Measurements from ENCODE around the gene BOC.

Gene BOC

DNA sequence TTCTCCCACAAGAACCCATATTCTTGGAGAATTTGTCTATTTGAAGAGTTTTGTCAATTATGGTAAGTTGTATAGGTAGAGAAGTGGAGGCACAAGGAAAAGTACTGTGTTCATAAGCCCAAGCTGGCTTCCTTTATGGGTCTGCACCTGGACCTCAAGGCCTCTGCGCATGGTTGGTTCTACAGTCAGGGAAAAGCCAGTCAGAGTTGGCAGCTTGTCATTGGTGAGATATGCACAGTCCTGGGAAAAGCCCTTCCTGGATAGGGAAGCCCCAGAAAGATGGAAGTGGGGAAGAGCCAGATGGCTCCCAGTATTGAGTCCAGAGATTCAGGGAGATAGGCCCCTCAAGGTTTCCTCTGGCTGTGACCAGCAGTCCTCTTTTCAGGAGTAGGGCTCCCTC, 15.8 kb downstream of the BOC start:
- DNase-seq (ENCODE audit: low read depth in 1 of 2, low spot score in 1 of 2): no peak
- H3K4me3 ChIP-seq (replicated peaks; ENCODE audit: insufficient read depth, low read length): no peak overlapping the region
- H3K27me3 ChIP-seq (ENCODE audit: insufficient read depth, poor library complexity, severe bottlenecking): peaks cover 3% of the 10 kb centered on the region
- TF ChIP-seq GABPA (IDR thresholded peaks at IDR 0.05; ENCODE audit: low read depth): no peak
- TF ChIP-seq, protein P1, sequence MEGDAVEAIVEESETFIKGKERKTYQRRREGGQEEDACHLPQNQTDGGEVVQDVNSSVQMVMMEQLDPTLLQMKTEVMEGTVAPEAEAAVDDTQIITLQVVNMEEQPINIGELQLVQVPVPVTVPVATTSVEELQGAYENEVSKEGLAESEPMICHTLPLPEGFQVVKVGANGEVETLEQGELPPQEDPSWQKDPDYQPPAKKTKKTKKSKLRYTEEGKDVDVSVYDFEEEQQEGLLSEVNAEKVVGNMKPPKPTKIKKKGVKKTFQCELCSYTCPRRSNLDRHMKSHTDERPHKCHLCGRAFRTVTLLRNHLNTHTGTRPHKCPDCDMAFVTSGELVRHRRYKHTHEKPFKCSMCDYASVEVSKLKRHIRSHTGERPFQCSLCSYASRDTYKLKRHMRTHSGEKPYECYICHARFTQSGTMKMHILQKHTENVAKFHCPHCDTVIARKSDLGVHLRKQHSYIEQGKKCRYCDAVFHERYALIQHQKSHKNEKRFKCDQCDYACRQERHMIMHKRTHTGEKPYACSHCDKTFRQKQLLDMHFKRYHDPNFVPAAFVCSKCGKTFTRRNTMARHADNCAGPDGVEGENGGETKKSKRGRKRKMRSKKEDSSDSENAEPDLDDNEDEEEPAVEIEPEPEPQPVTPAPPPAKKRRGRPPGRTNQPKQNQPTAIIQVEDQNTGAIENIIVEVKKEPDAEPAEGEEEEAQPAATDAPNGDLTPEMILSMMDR (IDR thresholded peaks at IDR 0.05; ENCODE audit: insufficient read depth, low read length): no peak
- TF ChIP-seq POLR2AphosphoS5 (IDR thresholded peaks at IDR 0.05; ENCODE audit: low read depth): no peak
- no peak for TF ChIP-seq SPI1 (IDR thresholded peaks at IDR 0.05; ENCODE audit: borderline replicate concordance, low read depth)
- TF ChIP-seq, protein P2, sequence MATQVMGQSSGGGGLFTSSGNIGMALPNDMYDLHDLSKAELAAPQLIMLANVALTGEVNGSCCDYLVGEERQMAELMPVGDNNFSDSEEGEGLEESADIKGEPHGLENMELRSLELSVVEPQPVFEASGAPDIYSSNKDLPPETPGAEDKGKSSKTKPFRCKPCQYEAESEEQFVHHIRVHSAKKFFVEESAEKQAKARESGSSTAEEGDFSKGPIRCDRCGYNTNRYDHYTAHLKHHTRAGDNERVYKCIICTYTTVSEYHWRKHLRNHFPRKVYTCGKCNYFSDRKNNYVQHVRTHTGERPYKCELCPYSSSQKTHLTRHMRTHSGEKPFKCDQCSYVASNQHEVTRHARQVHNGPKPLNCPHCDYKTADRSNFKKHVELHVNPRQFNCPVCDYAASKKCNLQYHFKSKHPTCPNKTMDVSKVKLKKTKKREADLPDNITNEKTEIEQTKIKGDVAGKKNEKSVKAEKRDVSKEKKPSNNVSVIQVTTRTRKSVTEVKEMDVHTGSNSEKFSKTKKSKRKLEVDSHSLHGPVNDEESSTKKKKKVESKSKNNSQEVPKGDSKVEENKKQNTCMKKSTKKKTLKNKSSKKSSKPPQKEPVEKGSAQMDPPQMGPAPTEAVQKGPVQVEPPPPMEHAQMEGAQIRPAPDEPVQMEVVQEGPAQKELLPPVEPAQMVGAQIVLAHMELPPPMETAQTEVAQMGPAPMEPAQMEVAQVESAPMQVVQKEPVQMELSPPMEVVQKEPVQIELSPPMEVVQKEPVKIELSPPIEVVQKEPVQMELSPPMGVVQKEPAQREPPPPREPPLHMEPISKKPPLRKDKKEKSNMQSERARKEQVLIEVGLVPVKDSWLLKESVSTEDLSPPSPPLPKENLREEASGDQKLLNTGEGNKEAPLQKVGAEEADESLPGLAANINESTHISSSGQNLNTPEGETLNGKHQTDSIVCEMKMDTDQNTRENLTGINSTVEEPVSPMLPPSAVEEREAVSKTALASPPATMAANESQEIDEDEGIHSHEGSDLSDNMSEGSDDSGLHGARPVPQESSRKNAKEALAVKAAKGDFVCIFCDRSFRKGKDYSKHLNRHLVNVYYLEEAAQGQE (IDR thresholded peaks at IDR 0.05; ENCODE audit: insufficient replicate concordance, low read depth): no peak
- no peak overlapping the region for H3K27ac ChIP-seq (replicated peaks)

DNA sequence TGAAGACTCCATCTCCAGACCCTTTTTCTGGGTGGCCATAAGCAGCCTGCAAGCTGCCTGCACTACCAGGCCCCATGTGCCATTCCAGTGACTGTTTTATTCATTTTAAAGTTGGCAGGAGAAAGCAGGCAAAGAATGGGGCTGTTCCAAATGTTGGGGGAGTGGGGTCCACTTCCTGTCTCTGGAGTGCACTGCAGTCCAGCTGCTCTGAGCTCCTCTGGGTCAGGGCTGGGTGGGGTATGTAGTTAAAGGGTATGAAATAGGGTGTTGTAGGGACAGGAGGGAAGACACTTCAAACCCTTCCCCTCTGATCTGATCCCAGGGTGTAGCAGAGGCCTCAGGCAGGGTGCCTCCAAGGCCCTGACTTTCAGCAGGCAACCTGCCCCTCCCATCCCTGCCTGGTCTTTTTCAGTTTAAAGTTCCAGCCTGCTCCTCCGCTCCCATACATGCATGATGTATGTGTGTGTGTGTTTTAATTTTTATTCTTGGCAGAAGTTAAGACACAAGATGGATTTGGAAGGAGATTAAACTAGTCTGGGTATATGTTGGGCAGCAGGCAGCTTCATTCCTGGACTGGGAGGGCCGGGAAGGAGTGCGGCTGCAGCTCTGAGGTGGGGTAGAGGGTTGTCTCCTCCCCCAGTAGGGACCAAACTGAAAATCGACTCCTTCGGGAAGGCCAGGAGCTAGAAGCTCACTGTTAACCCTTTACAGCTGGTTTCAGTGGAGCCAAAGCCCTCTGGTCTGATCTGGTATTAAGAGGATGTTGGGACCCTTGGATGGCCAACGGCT, 17.3 kb downstream of the BOC start:
- peaks cover 3% of the 10 kb centered on the region for H3K27me3 ChIP-seq (ENCODE audit: insufficient read depth, poor library complexity, severe bottlenecking)
- TF ChIP-seq SPI1 (IDR thresholded peaks at IDR 0.05; ENCODE audit: borderline replicate concordance, low read depth) (no peak), GABPA (IDR thresholded peaks at IDR 0.05; ENCODE audit: low read depth) (no peak), POLR2AphosphoS5 (IDR thresholded peaks at IDR 0.05; ENCODE audit: low read depth) (no peak)
- TF ChIP-seq, protein P1 (IDR thresholded peaks at IDR 0.05; ENCODE audit: insufficient read depth, low read length): no peak
- TF ChIP-seq, protein P2 (IDR thresholded peaks at IDR 0.05; ENCODE audit: insufficient replicate concordance, low read depth): no peak
- H3K4me3 ChIP-seq (replicated peaks; ENCODE audit: insufficient read depth, low read length): no peak overlapping the region
- H3K27ac ChIP-seq (replicated peaks): no peak overlapping the region
- DNase-seq (ENCODE audit: low read depth in 1 of 2, low spot score in 1 of 2): no peak

DNA sequence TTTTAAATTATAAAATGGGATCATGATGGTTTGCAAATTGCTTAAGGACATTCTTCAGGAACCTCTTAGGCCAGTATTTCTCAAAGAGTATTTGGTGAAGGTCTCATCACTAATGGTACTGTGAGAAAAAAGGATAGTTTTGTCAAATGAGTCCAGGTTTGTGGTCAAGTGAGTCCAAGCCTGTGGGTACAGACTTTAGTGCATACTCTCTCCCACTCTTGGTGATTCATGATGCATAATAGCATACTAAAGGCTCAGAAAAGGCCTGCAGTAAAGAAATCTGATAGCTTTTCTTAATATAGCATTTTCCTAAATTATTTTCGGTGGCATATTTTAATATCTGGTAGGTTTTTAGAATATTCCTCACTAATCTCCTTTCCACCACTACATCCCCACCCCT, 20.0 kb downstream of the BOC start:
- H3K27ac ChIP-seq (replicated peaks): no peak overlapping the region
- no peak overlapping the region for H3K4me3 ChIP-seq (replicated peaks; ENCODE audit: insufficient read depth, low read length)
- peaks cover 8% of the 10 kb centered on the region for H3K27me3 ChIP-seq (ENCODE audit: insufficient read depth, poor library complexity, severe bottlenecking)

More for the DNA sequence above, 20.0 kb downstream of the BOC start:
- DNase-seq (ENCODE audit: low read depth in 1 of 2, low spot score in 1 of 2): no peak
- no peak for TF ChIP-seq POLR2AphosphoS5 (IDR thresholded peaks at IDR 0.05; ENCODE audit: low read depth)
- TF ChIP-seq GABPA (IDR thresholded peaks at IDR 0.05; ENCODE audit: low read depth): no peak
- no peak for TF ChIP-seq SPI1 (IDR thresholded peaks at IDR 0.05; ENCODE audit: borderline replicate concordance, low read depth)
- TF ChIP-seq, protein P1 (IDR thresholded peaks at IDR 0.05; ENCODE audit: insufficient read depth, low read length): no peak
- TF ChIP-seq, protein P2 (IDR thresholded peaks at IDR 0.05; ENCODE audit: insufficient replicate concordance, low read depth): no peak

Measured in HL-60 (cell line).